ENCODE results near the gene ARSG.
"Not testable (repeated sequence)": the region's sequence is repeated elsewhere in the genome, so short reads cannot be mapped to it uniquely, and the experiment has no call there.

Gene ARSG

DNA sequence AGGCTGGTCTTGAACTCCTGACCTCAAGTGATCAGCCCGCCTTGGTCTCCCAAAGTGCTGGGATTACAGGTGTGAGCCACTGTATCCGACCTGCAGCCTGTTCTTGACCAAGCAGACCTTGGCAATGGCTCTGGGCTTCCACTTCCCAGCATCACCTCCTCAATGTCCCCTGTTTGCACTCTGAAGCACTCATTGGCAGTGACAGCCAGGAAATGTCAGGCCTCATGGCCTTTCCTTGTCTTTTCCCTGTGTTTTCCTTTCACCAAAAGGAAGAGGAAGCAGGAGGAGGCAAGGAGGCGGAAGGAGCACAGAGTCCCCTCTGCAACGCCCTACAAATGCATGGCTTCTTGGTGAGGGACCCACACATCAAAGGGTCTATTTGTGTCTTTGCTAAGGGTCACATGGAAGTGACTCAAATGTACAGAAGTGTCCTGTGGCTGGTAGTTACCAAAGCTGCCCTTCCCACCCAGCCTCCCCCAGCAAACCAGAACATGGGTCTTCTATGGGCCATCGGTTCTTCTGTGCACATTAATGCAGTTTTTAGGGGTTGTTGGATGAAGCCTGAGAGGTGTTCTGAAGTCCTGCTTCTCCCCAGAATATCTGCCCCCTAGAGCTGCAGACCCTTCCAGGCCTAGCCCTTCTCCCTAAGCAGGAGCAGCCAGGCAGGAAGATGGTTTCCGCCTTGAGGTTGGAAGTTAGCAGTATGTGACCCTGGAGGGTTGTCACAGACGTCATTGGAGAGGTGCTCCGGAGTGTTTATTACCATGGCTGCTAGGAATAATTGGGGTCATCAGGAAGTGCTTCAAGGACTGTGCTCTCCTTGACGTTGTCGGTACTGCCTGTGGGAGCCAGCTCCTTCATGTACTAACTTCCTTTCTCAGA, 105.2 kb downstream of the ARSG start:
- DNase-seq (ENCODE audit: low read depth, low spot score): no peak

DNA sequence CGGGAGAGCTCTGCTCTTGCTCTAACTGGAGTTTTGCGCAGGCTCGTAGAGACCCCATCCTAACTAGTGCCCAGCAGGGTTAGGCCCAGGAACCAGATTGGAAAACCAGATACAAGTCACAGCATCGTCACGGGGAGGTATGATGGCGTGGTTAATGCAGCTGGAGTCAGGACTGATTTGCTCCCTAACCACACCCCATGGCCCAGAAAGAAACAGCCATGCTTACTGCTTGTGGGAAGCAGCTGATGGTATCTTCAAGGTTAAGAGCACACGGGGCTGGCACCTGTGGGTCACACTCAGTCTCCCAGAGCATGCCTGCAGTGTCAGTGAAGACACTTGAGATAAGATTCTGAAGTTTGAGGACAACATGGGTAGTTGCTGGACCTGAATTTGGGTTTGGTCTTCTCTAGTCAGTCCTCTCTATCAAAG, 105.8 kb downstream of the ARSG start:
- DNase-seq (ENCODE audit: low read depth, low spot score): no peak

DNA sequence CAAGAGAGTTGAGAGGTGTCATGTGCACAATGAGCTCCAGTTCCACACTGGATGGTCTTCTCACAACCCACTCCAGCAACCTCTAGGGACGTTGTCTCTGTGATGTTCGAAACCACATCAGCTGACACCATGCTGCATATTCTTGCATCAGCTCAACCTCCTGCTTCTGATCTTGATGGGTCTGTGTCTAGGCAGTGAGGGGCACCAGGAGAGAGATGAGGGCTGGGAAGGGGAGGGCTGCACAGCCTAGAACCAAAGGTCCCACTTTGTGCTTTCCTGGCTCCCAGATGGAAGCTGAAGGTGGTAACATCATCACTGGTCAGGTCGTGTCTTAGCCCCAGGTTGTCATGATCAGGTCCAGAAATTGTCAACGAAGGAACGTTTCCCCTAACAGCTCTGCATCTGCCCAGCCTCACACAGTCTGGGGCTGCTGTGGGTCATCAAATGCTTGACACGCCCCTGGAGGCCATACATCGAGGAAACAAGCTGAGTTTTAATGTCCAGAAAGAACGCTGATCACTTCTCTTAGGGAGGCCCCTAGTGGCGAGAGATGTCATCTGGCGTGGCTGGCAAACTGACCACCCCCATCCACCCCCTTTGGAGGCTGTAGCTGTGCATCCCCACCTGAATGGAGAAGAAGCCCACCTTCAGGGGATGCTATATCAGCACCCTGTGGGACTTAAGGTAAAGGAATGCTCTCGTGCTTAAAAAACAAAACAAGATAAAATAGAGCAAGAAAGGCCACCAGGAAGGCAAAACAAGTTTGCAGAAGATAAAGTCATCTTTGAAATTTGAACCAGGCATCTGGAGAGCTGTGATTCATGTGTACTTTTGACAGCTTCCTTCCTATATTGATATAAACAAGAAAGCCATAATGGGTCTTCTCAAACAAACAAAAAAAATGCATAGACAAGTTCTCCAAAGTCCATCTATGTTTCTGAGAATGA, 107.7 kb downstream of the ARSG start:
- DNase-seq (ENCODE audit: low read depth, low spot score): no peak

DNA sequence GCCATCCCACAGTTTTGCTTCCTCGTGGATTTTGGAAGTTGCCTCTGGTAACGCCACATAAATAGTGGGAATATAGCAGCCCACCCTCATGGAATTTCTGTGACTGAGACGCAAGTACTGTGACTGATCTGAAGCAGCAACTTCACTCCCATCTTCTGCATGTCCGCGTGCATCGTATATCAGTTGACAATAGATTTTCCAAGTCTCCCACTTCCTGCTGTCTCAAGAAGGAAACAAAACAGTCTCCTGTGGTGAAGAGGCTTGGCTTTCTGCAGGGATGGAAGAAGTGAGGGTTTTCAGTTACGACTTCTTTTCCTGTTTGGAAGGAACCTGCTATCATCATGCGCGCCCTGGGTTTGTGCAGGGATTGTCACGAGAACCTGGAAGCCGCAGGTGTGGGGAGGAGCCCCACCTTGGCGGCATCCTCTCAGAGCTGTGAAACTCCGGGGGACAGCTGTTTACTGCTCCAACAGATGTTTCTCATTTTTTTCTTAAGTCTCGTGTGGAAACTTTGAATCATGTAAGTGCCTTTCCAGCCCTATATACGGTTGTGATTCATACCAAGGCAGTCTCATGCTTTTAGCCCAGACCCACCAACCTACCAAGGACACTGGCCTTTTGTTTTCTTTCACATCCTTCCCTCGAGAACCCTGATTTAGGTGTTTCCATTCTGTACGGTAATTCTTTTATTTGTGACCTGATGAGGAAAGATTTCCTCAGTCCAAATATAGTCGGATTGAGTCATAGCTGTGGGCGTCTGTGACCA, 108.5 kb downstream of the ARSG start:
- DNase-seq (ENCODE audit: low read depth, low spot score): peak; percentile 14

DNA sequence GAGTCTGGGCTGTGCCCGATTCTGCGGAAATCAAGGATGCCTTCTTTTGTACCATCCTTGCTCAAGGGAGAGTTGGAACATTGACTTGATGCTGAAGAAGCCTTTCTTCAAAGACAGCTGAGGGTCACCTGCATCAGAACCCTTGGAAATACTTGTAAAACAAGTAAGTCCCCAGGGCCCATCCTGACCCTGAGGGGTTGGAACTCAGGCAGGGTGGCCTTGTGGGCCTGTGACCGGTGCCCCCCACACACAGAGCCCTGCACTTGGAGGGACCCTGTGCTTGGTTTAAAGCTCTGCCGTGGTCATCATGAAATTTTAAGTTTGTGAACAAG, 109.1 kb downstream of the ARSG start:
- DNase-seq (ENCODE audit: low read depth, low spot score): no peak

DNA sequence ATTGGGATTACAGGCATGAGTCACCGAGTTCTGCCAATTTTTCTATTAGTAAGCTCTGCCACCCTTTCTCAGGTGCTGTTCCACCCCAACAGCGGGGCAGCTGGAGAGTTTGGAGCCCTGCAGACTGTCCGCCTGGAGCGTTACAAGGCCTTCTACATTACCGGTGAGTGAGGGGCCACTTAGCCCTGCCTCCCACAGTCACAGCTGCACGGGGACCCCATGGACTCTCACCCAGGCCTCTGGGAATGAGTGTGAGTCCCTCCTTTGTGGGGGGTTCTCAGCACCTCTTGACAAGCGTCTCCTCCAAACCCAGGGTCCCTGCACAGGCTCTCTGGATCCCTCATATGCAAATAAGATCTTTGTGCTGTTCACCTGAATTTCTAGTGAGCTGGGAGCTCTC, 110.0 kb downstream of the ARSG start:
- DNase-seq (ENCODE audit: low read depth, low spot score): no peak

DNA sequence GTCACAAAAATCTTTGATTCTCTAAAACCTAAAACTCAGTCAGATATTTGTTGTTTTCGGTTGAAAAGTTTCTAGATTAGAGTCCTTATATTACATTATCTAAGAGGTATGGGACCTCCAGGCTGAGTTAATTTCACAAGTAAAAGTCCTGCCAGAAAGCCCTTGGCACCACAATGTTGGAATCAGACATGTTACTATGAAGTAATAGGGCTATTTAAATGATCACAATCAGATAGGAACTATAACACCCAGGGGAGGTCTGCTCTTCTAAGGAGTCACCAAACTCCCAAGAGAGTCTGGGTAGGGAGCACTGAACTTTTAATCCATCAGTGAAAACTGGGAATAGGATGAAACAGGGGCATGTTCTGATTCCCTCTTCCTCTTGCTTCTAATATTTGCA, 111.8 kb downstream of the ARSG start:
- DNase-seq (ENCODE audit: low read depth, low spot score): no peak

DNA sequence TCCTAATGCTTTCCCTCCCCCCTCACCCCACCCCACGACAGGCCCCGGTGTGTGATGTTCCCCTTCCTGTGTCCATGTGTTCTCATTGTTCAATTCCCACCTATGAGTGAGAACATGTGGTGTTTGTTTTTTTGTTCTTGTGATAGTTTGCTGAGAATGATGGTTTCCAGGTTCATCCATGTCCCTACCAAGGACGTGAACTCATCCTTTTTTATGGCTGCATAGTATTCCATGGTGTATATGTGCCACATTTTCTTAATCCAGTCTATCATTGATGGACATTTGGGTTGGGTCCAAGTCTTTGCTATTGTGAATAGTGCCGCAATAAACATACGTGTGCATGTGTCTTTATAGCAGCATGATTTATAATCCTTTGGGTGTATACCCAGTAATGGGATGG, 112.5 kb downstream of the ARSG start:
- DNase-seq (ENCODE audit: low read depth, low spot score): not testable (repeated sequence)

DNA sequence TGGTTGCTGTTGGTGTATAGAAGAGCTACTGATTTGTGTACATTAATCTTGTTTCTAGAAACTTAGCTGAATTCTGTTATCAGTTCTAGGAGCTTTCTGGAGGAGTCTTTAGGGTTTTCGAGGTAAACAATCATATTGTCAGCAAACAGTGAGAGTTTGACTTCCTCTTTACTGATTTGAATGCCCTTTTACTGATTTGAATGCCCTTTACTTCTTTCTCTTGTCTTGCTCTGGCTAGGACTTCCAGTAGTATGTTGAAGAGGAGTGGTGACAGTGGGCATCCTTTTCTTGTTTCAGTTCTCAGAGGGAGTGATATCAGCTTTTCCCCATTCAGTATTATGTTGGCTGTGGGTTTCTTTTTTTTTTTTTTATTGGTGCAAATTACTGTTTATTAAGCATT, 116.4 kb downstream of the ARSG start:
- not testable (repeated sequence) for DNase-seq (ENCODE audit: low read depth, low spot score)

DNA sequence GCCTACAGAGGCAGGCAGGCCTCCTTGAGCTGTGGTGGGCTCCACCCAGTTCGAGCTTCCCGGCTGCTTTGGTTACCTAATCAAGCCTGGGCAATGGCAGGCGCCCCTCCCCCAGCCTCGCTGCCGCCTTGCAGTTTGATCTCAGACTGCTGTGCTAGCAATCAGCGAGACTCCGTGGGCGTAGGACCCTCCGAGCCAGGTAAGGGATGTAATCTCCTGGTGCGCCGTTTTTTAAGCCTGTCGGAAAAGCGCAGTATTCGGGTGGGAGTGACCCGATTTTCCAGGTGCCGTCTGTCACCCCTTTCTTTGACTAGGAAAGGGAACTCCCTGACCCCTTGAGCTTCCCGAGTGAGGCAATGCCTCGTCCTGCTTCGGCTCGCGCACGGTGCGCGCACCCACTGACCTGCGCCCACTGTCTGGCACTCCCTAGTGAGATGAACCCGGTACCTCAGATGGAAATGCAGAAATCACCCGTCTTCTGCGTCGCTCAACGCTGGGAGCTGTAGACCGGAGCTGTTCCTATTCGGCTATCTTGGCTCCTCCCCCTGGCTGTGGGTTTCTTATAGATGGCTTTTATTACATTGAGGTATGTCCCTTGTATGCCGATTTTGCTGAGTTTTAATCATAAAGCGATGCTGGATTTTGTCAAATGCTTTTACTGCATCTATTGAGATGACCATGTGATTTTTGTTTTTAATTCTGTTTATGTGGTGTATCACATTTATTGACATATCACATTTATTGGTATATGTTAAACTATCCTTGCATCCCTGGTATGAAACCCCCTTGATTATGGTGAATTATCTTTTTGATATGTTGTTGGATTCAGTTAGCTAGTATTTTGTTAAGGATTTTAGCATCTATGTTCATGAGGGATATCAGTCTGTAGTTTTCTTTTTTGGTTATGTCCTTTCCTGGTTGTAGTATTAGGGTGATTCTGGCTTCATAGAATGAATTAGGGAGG, 122.6 kb downstream of the ARSG start:
- not testable (repeated sequence) for DNase-seq (ENCODE audit: low read depth, low spot score)

DNA sequence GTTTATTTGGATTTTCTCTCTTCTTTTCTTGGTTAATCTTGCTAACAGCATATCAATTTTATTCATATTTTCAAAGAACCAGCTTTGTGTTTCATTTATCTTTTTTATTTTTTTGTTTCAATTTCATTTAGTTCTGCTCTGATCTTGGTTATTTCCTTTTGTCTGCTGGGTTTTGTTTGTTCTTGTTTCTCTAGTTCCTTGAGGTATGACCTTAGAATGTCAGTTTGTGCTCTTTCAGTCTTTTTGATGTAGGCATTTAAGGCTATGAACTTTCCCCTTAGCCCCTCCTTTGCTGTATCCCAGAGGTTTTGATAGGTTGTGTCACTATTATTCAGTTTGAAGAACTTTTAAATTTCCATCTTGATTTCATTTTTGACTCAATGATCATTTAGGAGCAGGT, 123.6 kb downstream of the ARSG start:
- DNase-seq (ENCODE audit: low read depth, low spot score): not testable (repeated sequence)

DNA sequence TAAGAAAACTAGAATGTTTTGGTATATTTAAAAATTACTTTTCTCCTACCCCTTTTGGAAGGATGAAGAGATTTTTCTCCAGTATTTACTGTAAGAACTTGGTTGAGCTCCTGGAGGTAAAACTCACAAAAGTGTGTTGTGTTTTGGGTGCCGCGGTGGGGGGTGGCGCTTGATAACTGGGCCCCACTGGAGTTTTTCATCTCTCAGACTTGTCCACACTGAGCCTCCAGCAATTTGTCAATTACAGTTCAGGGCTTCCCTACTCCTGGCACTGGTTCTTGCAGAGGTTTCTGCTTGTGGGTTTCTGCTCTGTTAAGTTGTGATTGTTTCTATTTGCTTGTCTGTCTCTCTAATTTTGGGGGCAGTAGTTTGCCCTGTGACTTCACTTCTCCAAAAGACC, 126.0 kb downstream of the ARSG start:
- no peak for DNase-seq (ENCODE audit: low read depth, low spot score)

DNA sequence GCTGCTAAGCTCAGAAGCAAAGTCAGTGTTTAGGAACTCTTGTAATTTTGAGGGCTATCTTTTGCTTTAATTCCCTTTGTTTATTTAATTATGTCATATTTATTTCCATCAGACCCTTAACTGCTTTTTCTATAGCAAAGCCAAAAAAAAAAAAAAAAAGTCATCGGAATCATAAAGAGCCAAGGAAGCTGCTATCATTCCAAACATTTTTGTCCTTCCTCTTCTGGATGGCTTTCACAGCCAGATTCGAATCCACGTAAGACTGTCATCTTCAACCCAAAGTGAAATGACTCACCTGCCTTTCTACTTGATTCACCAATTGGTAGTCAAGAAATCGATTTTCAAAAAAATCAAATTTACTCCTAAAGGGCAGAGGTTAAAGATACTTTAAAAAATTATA, 127.6 kb downstream of the ARSG start:
- no peak for DNase-seq (ENCODE audit: low read depth, low spot score)

DNA sequence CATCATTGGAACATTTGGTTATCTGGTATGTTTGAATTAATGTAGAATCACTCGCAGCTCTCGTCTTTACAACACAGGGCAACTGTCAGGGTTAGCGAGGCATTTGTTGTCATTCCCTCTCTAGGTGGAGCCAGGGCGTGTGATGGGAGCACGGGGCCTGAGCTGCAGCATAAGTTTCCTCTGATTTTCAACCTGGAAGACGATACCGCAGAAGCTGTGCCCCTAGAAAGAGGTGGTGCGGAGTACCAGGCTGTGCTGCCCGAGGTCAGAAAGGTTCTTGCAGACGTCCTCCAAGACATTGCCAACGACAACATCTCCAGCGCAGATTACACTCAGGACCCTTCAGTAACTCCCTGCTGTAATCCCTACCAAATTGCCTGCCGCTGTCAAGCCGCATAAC, 128.8 kb downstream of the ARSG start:
- no peak for DNase-seq (ENCODE audit: low read depth, low spot score)

DNA sequence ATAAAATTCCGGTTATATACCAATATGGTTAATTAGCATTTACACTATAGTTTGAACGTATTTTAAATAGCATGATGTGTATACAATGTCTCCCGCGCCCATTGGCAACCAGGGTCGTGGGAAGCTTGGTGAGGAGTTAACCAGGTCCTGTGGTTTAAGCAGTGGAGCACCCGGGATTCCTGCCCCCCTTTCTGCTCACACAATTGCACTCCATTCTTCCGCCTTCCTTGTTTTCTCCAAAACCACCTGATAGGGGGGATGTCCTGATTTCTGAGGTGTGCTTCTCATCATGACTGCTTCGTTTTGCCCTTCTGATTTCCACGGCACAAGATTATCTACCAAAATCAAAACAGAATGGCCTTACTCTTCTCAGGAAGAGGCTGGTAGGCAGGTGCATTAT, 130.2 kb downstream of the ARSG start:
- DNase-seq (ENCODE audit: low read depth, low spot score): no peak

DNA sequence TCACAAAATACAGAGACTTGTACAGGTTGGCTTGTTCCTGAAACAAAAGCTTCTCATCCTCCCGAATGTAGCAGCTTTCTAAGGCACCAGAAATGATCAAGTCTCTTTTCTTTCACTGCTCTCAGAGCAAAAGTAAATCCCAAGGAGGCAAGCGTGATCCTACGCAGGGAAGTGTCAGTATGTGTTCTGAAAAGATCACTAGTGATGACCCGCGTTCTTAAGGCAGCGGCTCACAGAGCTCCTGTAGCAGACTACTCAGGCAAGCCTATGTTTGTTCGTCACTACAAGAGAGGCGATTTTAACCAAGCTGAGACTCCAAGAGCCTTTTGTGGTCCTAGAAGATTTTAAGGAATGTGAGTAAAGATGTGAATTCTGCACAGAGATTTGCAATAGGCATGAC, 131.5 kb downstream of the ARSG start:
- no peak for DNase-seq (ENCODE audit: low read depth, low spot score)

DNA sequence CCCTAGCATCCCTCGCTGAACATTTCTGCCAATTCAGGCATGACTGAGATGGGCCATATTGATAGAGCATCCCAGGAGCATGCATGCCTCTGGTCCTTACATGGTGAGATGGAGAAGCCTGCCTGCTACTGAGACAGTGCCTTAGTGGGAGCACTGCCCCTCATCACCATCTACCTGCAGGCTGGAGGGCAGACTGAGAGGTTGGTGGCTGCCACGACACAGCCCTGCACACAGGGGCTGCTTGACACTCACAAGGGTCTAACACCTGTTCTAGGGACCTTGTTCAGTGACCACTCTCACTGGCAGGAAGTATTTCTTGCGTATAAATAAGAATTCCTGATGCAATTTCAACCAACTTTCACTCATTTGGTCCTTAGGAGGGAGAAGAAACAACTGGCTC, 132.0 kb downstream of the ARSG start:
- DNase-seq (ENCODE audit: low read depth, low spot score): no peak

DNA sequence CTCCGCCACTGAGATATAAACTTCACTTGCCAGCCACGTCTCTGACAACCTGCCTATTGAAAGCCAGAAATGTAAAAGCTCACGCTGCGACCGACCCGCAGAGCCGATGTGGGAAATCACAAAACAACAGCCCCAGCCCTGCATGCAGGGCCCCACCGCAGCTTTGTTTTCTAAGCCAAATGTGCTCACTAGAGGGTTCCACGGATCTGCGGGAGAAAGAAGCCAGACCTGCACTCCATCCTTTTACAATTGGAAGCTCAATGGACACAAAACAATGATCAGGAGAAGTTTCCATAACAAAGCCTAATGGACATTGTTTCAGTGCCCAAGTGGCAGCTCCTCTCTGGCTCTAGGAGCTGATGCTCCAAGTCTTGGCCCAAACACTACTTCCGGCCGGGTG, 132.9 kb downstream of the ARSG start:
- DNase-seq (ENCODE audit: low read depth, low spot score): no peak

DNA sequence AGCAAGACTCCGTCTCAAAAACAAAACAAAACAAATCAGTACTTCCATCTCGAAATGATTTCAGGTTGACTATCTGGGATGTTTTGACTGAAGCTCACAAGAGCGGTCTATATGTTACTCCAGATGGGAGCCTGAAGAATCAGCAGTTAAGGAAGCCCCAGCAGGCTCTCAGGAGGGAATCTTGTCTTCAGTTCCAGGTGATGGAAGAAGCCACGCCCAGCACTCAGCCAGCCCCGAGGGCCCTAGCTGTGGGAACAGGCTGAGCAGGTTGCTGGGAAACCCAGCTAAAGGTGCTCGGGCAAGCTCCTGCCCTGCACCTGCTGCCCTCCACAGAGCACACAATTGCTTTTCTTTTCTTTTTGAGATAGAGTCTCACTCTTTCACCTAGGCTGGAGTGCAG, 133.6 kb downstream of the ARSG start:
- DNase-seq (ENCODE audit: low read depth, low spot score): no peak

DNA sequence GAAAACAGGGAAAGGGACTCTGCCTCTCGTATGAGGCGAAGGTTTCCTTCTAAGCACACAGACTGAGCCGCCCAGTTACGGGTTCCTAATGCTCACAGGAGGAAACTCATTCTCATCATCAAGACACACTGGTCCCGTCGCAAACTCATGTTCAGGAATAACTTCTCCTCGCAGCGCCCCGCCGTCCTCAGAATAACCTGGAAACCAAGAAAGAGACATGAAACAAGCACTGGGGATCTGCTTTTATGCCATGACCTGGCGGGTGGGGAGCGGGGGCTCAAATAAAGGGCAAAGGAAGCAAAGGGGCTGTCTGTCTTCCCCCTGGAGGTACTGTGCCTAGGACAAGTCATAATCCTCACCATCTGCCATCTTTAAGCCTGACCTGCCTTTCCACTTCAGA, 134.7 kb downstream of the ARSG start:
- no peak for DNase-seq (ENCODE audit: low read depth, low spot score)

DNA sequence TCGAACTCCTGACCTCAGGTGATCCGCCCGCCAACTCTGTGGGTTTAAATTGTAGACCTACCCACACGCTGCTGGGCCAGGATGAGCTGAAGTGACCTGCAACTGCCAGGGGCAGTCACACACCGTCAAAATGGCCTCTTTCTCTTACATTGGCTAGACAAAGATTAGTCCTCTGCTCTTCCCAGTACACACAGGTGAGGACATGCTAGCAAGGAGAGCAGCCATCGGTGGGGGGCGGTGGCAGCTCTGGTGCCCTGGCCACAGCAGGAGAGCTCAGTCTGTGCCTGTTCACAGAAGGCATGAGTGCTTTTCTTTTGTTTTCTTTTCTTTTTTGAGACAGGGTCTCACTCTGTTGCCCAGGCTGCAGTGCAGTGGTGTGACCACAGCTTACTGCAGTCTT, 136.3 kb downstream of the ARSG start:
- DNase-seq (ENCODE audit: low read depth, low spot score): no peak
